ENCODE results near the gene CSAD.

DNA sequence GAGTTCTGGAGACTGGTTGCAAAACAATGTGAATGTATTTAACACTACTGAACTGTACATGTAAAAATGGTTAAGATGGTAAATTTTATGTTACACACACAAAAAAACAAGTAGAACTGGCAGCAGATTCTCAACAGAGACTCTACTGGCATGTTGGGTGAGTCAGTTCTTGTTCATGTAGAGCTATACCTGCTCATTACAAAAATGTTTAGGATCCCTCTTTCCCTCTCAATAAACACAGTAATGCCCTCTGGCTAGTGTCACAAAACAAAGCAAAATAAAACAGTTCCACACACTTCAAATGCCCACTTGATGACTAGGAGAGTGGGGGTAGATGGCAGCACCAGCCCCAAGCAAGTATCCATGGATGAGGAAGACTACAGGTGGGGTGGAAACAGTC, 13.9 kb downstream of the CSAD start:
- TF ChIP-seq, protein P1, sequence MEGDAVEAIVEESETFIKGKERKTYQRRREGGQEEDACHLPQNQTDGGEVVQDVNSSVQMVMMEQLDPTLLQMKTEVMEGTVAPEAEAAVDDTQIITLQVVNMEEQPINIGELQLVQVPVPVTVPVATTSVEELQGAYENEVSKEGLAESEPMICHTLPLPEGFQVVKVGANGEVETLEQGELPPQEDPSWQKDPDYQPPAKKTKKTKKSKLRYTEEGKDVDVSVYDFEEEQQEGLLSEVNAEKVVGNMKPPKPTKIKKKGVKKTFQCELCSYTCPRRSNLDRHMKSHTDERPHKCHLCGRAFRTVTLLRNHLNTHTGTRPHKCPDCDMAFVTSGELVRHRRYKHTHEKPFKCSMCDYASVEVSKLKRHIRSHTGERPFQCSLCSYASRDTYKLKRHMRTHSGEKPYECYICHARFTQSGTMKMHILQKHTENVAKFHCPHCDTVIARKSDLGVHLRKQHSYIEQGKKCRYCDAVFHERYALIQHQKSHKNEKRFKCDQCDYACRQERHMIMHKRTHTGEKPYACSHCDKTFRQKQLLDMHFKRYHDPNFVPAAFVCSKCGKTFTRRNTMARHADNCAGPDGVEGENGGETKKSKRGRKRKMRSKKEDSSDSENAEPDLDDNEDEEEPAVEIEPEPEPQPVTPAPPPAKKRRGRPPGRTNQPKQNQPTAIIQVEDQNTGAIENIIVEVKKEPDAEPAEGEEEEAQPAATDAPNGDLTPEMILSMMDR (IDR thresholded peaks at IDR 0.05) = no peak
- TF ChIP-seq POLR2A (IDR thresholded peaks at IDR 0.05) = no peak

Measured in right lobe of liver (tissue), 4 donors.